Measurements from ENCODE around the gene WDSUB1. TPM values are rescaled to one million over a fixed set of nuclear protein-coding genes. Genes with fewer than 3 reads are reported as not detected.

Gene WDSUB1
- total and polyA plus RNA-seq, 8 donors, result 3.5 to 8.2 (median 5.6) TPM

- no peaks in the 10 kb centered on the region for H3K27me3 ChIP-seq
- ATAC-seq (no peak), DNase-seq (no peak), FAIRE-seq (no peak)
- no peaks in the 10 kb centered on the region for H3K9me3 ChIP-seq
- H3K4me1 ChIP-seq, result peaks cover 0 to 8% (median 0%) of the 10 kb centered on the region in 3 donors
- no peak overlapping the region for H3K4me3 ChIP-seq
- 96 to 97% methylated on average over 6 of the region's 6 CpGs for WGBS, 2 donors
- intact Hi-C loops (cut with DNase I), result no loop called here
- H3K36me3 ChIP-seq, result peaks cover 0 to 15% (median 0%) of the 10 kb centered on the region in 3 donors
- H3K27ac ChIP-seq, result no peak overlapping the region
- no peak for TF ChIP-seq CTCF (IDR thresholded peaks at IDR 0.05)
Measured at GRCh38 chr2:159281002-159281401, 5.5 kb downstream of the WDSUB1 start.

DNA sequence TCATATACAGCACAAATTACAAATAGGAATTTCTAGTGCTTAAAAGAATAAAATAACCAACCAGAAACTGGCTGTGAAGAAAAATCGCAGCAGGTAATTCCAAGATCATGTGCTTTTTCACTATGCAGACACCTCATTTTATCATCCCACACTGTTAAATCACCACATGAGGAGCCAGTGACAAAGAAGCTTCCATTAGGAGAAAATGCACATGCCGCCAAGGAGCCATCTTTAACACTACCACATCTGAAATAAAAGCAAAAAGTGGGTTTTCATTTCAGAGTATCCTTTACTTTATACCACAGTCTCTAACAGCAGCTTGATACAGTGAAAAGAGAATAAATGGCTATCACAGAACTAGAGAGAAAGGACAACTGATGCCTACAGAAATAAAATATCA lies 6.8 kb downstream of the WDSUB1 start:
- H3K27me3 ChIP-seq, result no peaks in the 10 kb centered on the region
- 98% methylated on average over 2 of the region's 2 CpGs for WGBS, 2 donors
- ATAC-seq, result no peak

GRCh38 chr2:159275111-159275510 lies 11.4 kb downstream of the WDSUB1 start:
- Histone ChIP-seq H3K4me3 (no peak overlapping the region), H3K27me3 (no peaks in the 10 kb centered on the region), H3K9me3 (no peaks in the 10 kb centered on the region), H3K4me1 (no peaks in the 10 kb centered on the region), H3K27ac (no peak overlapping the region), H3K36me3 (peaks cover 0 to 7% (median 0%) of the 10 kb centered on the region in 3 donors)
- no peak for TF ChIP-seq CTCF (IDR thresholded peaks at IDR 0.05)
- DNase-seq, result no peak
- WGBS, 2 donors, result 97% methylated on average over 1 of the region's 1 CpG
- peak; percentile 5 for FAIRE-seq
- no peak for ATAC-seq
- intact Hi-C loops (cut with DNase I), result no loop called here

More for the DNA sequence above, 6.8 kb downstream of the WDSUB1 start:
- TF ChIP-seq CTCF (IDR thresholded peaks at IDR 0.05), result no peak
- Histone ChIP-seq H3K27ac (no peak overlapping the region), H3K4me3 (no peak overlapping the region), H3K36me3 (peaks cover 0 to 15% (median 0%) of the 10 kb centered on the region in 3 donors), H3K9me3 (no peaks in the 10 kb centered on the region), H3K4me1 (peaks cover 0 to under 1% (median 0%) of the 10 kb centered on the region in 3 donors)
- intact Hi-C loops (cut with DNase I), result no loop called here
- FAIRE-seq (no peak), DNase-seq (no peak)

GRCh38 chr2:159272156-159272555 lies 14.3 kb downstream of the WDSUB1 start:
- DNase-seq (no peak), FAIRE-seq (no peak), ATAC-seq (no peak)
- no peak overlapping the region for H3K4me3 ChIP-seq
- no peaks in the 10 kb centered on the region for H3K9me3 ChIP-seq
- no peaks in the 10 kb centered on the region for H3K27me3 ChIP-seq
- no peak for TF ChIP-seq CTCF (IDR thresholded peaks at IDR 0.05)
- no peaks in the 10 kb centered on the region for H3K4me1 ChIP-seq
- no peaks in the 10 kb centered on the region for H3K36me3 ChIP-seq
- H3K27ac ChIP-seq, result no peak overlapping the region
- intact Hi-C loops (cut with DNase I), result no loop called here
- WGBS, 2 donors, result 44 to 67% methylated on average over 5 of the region's 5 CpGs

DNA sequence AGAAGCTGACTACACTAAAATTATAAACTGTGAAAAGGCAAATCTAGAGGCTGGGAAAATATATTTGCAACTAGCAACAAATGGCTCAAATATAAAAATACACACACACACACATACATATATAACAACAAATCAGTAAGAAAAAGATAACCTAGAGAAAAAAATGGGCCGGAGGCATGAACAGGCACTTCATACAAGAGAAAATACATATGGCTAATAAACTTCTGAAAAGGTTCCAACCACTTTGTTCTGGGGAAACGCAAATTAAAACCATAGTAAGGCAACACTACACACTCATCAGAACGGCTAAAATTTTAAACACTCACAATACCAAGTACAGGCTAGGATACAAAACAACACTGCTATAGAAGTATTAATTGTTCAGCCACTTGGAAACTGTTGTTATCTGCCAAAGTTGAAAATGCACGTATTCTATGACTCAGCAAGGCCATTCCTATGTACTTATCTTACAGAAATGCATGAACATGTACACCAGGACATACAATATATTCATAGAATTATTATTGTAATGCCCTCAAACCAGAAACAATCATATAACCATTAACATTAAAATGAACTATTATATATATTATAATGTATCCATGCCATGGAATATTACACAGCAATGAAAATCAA lies 15.6 kb downstream of the WDSUB1 start:
- FAIRE-seq (no peak), ATAC-seq (no peak), DNase-seq (no peak)
- Histone ChIP-seq H3K36me3 (no peaks in the 10 kb centered on the region), H3K4me1 (no peaks in the 10 kb centered on the region), H3K9me3 (no peaks in the 10 kb centered on the region), H3K27ac (no peak overlapping the region), H3K4me3 (no peak overlapping the region), H3K27me3 (no peaks in the 10 kb centered on the region)
- no peak for TF ChIP-seq CTCF (IDR thresholded peaks at IDR 0.05)
- 89 to 95% methylated on average over 4 of the region's 4 CpGs for WGBS, 2 donors
- intact Hi-C loops (cut with DNase I), result no loop called here

Measured in pancreas (tissue), 10 donors.